ENCODE measurements around the gene ORC2.

- TF ChIP-seq SMC3 (IDR thresholded peaks at IDR 0.05; ENCODE audit: borderline replicate concordance, low read length) (no peak), CTCF (IDR thresholded peaks at IDR 0.05 in 2 of 3, conservative IDR thresholded peaks at IDR 0.05 in 1 of 3; ENCODE audit: control insufficient read depth in 2 of 3, extremely low read depth in 1 of 3, insufficient read depth in 1 of 3, low read depth in 3 of 3, low read length in 3 of 3) (no peak), EZH2 (IDR thresholded peaks at IDR 0.05; ENCODE audit: borderline replicate concordance, control insufficient read depth, low read depth, low read length) (no peak), ZBTB11 (CRISPR knock-in tag; IDR thresholded peaks at IDR 0.05) (no peak), CEBPB (IDR thresholded peaks at IDR 0.05; ENCODE audit: borderline replicate concordance in 1 of 2, low read depth in 2 of 2, low read length in 2 of 2) (no peak)
Measured at GRCh38 chr2:201007584-201007998, 44.1 kb upstream of the ORC2 start.

Measured in GM12878 (cell line).